ENCODE measurements around the gene KMT5C.

The KMT5C gene

DNA sequence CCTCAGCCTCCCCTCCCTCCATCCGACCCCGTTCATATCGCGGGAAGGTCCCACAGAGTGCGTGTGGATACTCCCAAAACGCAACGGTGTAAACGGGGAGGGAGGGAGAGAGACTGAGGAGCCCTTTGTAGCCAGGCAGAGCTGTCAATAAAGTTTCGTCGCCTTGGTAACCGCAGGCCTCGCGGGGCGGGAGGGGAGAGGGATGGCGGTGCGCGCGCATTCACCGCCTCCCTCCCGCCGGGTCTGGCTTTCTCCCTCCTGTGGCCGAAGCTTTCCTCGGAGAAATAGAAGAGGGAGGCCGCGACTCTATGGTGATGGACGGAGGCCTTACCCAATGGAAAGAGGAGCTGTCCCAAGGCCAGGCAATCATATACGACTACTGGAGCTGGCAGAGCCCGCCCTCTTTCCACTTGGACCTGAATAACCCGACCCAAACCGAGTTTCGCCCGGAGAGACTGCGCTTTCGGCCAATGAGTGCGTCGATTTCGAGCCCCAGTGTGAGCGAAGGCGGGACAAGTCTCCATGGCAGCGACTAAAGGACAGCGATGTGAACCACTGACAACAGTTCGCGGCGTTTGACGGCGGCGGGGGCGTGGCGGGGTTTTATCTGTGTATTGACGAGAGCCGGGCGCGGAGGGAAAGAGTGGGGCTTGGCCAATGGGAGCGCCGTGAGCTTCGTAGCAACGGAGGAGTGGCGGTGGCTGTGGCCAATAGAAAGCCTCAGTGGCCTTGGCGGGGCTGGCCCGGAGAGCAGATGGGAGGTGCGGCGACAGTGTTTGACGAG is at the start of gene KMT5C:
TSS of gene KMT5C (plus strand) at position 772 of the 784 bp plus-strand sequence. CDS start 2,061 bp downstream, outside the sequence.
- H3K36me3 ChIP-seq (ENCODE audit: control insufficient read depth in 5 of 5, insufficient read depth in 5 of 5, low read length in 5 of 5), result peaks cover 0 to 22% (median 15%) of the 10 kb centered on the region in 5 donors
- H3K4me1 ChIP-seq (ENCODE audit: control insufficient read depth in 5 of 5, insufficient read depth in 5 of 5, low read length in 5 of 5), result peaks cover 9 to 28% (median 22%) of the 10 kb centered on the region in 5 donors
- H3K4me3 ChIP-seq (ENCODE audit: low read depth in 1 of 5, low read length in 5 of 5), result peak within 1 kb of the TSS; percentile 71 to 95 (median 77)
- H3K27ac ChIP-seq (ENCODE audit: low read depth, low read length), result peak within 1 kb of the TSS; percentile 84
- H3K9ac ChIP-seq (ENCODE audit: low read length in 5 of 5), result peak within 1 kb of the TSS in 4 of 5 donors; percentile 86 to 93 (median 90)
- no peaks in the 10 kb centered on the region for H3K9me3 ChIP-seq (ENCODE audit: control insufficient read depth in 5 of 5, low read length in 5 of 5)
- H3K27me3 ChIP-seq (ENCODE audit: control insufficient read depth in 5 of 5, insufficient read depth in 4 of 5, low read length in 5 of 5), result no peaks in the 10 kb centered on the region

DNA sequence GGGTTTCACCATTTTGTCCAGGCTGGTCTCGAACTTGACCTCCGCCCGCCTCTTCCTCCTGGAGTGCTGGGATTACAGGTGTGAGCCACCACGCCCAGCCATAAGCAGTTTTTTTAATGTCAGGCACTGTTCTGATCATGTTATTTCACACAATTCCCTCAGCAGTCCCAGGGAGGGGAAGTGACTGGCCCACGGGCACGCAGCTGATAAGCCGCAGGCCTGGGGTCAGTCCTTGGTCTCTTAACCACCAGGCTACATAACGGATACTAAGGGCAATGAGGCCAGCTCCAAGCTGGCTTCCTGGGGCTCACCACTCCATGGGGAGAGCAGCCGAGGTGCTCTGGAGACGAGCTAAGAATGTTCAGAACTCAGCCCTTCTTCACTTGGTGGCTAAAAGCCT is 42.4 kb upstream of the KMT5C start:
- peak overlapping the region in 1 of 5 donors; percentile 30 for H3K9ac ChIP-seq (ENCODE audit: low read length in 5 of 5)
- H3K36me3 ChIP-seq (ENCODE audit: control insufficient read depth in 5 of 5, insufficient read depth in 5 of 5, low read length in 5 of 5), result no peaks in the 10 kb centered on the region
- H3K9me3 ChIP-seq (ENCODE audit: control insufficient read depth in 5 of 5, low read length in 5 of 5), result no peaks in the 10 kb centered on the region
- H3K4me1 ChIP-seq (ENCODE audit: control insufficient read depth in 5 of 5, insufficient read depth in 5 of 5, low read length in 5 of 5), result peaks cover 0 to 11% (median 9%) of the 10 kb centered on the region in 5 donors
- H3K27me3 ChIP-seq (ENCODE audit: control insufficient read depth in 5 of 5, insufficient read depth in 4 of 5, low read length in 5 of 5), result peaks cover 0 to 6% (median 0%) of the 10 kb centered on the region in 5 donors
- no peak overlapping the region for H3K27ac ChIP-seq (ENCODE audit: low read depth, low read length)
- H3K4me3 ChIP-seq (ENCODE audit: low read depth in 1 of 5, low read length in 5 of 5), result no peak overlapping the region

DNA sequence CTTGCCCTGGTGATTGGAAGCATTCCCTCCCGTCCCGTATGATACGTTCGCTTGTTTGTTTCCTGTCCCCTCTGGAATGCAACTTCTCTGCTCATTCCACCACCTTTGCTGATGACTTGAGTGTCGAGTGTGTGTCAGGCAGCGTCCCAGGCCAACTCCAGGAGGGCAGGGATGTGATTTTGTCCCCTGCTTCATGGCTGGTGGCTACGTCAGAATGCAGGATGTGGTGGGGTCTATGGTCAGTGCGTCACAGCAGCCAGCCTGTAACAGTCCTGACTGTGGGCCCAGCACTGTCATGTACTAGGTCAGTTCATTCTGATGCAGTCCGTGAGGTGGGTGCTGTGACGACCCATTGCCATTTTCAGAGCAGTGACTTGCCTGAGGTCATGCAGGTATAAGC is 39.7 kb upstream of the KMT5C start:
- no peak overlapping the region for H3K27ac ChIP-seq (ENCODE audit: low read depth, low read length)
- no peaks in the 10 kb centered on the region for H3K9me3 ChIP-seq (ENCODE audit: control insufficient read depth in 5 of 5, low read length in 5 of 5)
- no peak overlapping the region for H3K9ac ChIP-seq (ENCODE audit: low read length in 5 of 5)
- no peaks in the 10 kb centered on the region for H3K36me3 ChIP-seq (ENCODE audit: control insufficient read depth in 5 of 5, insufficient read depth in 5 of 5, low read length in 5 of 5)
- peaks cover 0 to 11% (median 9%) of the 10 kb centered on the region in 5 donors for H3K4me1 ChIP-seq (ENCODE audit: control insufficient read depth in 5 of 5, insufficient read depth in 5 of 5, low read length in 5 of 5)
- no peak overlapping the region for H3K4me3 ChIP-seq (ENCODE audit: low read depth in 1 of 5, low read length in 5 of 5)
- H3K27me3 ChIP-seq (ENCODE audit: control insufficient read depth in 5 of 5, insufficient read depth in 4 of 5, low read length in 5 of 5), result peaks cover 0 to 6% (median 0%) of the 10 kb centered on the region in 5 donors

DNA sequence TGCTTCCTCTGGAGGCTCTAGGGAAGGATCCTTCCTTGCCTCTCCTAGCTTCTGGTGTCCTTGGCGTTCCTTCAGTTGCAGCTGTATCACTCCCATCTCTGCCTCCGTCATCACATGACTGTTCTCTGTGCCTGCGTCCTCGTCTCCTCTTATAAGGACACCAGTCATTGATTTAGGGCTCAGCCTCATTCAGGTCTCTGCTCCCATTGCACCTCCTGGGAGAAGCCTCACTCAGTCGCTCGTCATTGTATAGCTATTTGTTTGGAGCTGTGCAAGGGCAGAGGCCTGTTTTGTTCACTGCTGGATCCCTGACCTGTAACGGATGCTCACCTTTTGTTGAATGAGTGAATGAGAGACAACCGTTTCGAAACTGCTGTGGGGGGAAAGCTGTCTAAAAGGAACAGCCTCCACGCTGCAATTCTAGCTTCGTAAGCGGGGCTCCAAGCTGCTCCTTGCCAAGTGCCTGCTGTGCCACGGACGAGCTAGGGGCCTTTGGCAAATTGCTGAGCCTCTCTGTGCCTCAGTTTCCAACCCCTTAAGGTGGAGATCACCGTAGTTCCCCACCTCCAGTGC is 38.7 kb upstream of the KMT5C start:
- Histone ChIP-seq H3K9me3 (ENCODE audit: control insufficient read depth in 5 of 5, low read length in 5 of 5) (no peaks in the 10 kb centered on the region), H3K36me3 (ENCODE audit: control insufficient read depth in 5 of 5, insufficient read depth in 5 of 5, low read length in 5 of 5) (no peaks in the 10 kb centered on the region), H3K27ac (ENCODE audit: low read depth, low read length) (no peak overlapping the region), H3K27me3 (ENCODE audit: control insufficient read depth in 5 of 5, insufficient read depth in 4 of 5, low read length in 5 of 5) (peaks cover 0 to 6% (median 0%) of the 10 kb centered on the region in 5 donors), H3K4me3 (ENCODE audit: low read depth in 1 of 5, low read length in 5 of 5) (peak overlapping the region in 1 of 5 donors; percentile 50), H3K9ac (ENCODE audit: low read length in 5 of 5) (no peak overlapping the region), H3K4me1 (ENCODE audit: control insufficient read depth in 5 of 5, insufficient read depth in 5 of 5, low read length in 5 of 5) (peaks cover 0 to 11% (median 9%) of the 10 kb centered on the region in 5 donors)

DNA sequence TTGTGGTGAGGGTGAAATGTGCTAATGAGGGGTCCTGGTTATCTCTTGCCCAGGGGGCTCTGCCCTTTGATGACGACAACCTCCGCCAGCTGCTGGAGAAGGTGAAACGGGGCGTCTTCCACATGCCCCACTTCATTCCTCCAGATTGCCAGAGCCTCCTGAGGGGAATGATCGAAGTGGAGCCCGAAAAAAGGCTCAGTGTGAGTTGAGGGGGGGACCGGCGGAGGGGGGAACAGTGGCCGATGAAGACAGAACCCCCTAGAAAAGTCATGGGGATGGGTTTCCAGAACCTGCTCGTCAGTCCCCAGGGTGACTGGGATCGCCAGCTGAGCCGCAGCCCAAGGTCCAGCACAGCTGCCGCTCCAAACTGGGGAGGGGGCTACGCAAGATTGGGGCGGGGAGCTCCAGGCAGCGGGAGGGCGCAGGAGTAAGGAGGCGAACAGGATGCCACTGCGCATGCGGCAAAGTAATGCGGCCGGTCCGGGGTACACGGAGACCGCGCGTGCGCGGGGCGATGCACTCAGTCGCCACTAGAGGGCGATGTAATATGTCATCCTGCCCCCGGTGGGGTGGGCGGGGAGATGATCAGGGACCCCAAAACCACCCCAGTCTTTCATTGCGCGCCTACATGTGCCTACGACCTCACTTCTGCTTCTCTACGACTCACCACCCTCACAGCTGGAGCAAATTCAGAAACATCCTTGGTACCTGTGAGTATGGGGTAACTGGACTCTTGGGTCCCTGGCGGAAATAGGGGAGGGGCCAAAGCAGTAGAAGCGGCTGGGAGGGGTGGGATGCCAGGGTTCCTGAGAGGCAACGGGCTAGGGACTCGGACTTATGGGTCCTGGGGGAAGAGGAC is 38.0 kb upstream of the KMT5C start:
- Histone ChIP-seq H3K9ac (ENCODE audit: low read length in 5 of 5) (peak overlapping the region in 2 of 5 donors; percentile 39 to 63), H3K4me3 (ENCODE audit: low read depth in 1 of 5, low read length in 5 of 5) (peak overlapping the region; percentile 47 to 61 (median 53)), H3K9me3 (ENCODE audit: control insufficient read depth in 5 of 5, low read length in 5 of 5) (no peaks in the 10 kb centered on the region), H3K36me3 (ENCODE audit: control insufficient read depth in 5 of 5, insufficient read depth in 5 of 5, low read length in 5 of 5) (no peaks in the 10 kb centered on the region), H3K27ac (ENCODE audit: low read depth, low read length) (no peak overlapping the region), H3K4me1 (ENCODE audit: control insufficient read depth in 5 of 5, insufficient read depth in 5 of 5, low read length in 5 of 5) (peaks cover 0 to 11% (median 9%) of the 10 kb centered on the region in 5 donors), H3K27me3 (ENCODE audit: control insufficient read depth in 5 of 5, insufficient read depth in 4 of 5, low read length in 5 of 5) (peaks cover 0 to 6% (median 0%) of the 10 kb centered on the region in 5 donors)

DNA sequence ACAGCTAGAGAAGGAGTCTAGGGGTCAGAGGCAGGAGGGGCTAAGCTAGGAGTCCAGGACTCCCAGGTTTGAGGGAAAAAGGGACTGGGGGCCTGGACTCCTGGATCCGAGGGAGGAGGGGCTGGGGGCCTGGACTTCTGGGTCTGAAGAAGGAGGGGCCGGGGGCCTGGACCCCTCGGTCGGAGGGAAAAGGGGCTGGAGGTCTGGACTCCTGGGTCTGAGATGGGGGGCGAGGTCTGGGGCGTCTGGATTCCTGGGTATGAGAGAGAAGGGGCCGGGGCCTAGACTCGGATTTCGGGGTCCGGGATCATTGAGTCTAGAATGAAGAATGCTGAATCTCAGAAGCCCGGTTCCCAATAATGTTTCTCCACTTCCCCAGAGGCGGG is 37.4 kb upstream of the KMT5C start:
- Histone ChIP-seq H3K4me1 (ENCODE audit: control insufficient read depth in 5 of 5, insufficient read depth in 5 of 5, low read length in 5 of 5) (peaks cover 0 to 11% (median 9%) of the 10 kb centered on the region in 5 donors), H3K27me3 (ENCODE audit: control insufficient read depth in 5 of 5, insufficient read depth in 4 of 5, low read length in 5 of 5) (peaks cover 0 to 6% (median 0%) of the 10 kb centered on the region in 5 donors), H3K9me3 (ENCODE audit: control insufficient read depth in 5 of 5, low read length in 5 of 5) (no peaks in the 10 kb centered on the region), H3K9ac (ENCODE audit: low read length in 5 of 5) (no peak overlapping the region), H3K4me3 (ENCODE audit: low read depth in 1 of 5, low read length in 5 of 5) (peak overlapping the region in 3 of 5 donors; percentile 47 to 53 (median 48)), H3K36me3 (ENCODE audit: control insufficient read depth in 5 of 5, insufficient read depth in 5 of 5, low read length in 5 of 5) (no peaks in the 10 kb centered on the region), H3K27ac (ENCODE audit: low read depth, low read length) (no peak overlapping the region)

DNA sequence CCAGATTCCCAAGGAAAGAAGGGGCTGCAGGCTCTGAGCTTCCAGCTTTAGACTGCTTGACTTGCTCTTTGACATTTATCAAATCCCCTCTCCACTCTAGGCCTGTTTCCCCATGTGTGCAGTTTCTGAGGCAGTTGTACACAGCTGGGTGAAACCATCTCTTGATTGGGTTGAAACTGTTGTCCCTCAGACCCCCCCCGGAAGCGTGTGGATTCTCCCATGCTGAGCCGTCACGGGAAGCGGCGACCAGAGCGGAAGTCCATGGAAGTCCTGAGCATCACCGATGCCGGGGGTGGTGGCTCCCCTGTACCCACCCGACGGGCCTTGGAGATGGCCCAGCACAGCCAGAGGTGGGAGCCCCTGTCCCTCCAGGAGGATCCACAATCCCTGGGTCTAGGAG is 36.2 kb upstream of the KMT5C start:
- H3K4me1 ChIP-seq (ENCODE audit: control insufficient read depth in 5 of 5, insufficient read depth in 5 of 5, low read length in 5 of 5), result peaks cover 0 to 11% (median 9%) of the 10 kb centered on the region in 5 donors
- H3K9ac ChIP-seq (ENCODE audit: low read length in 5 of 5), result no peak overlapping the region
- no peaks in the 10 kb centered on the region for H3K9me3 ChIP-seq (ENCODE audit: control insufficient read depth in 5 of 5, low read length in 5 of 5)
- H3K27me3 ChIP-seq (ENCODE audit: control insufficient read depth in 5 of 5, insufficient read depth in 4 of 5, low read length in 5 of 5), result peaks cover 0 to 6% (median 0%) of the 10 kb centered on the region in 5 donors
- H3K27ac ChIP-seq (ENCODE audit: low read depth, low read length), result no peak overlapping the region
- H3K36me3 ChIP-seq (ENCODE audit: control insufficient read depth in 5 of 5, insufficient read depth in 5 of 5, low read length in 5 of 5), result no peaks in the 10 kb centered on the region
- no peak overlapping the region for H3K4me3 ChIP-seq (ENCODE audit: low read depth in 1 of 5, low read length in 5 of 5)

DNA sequence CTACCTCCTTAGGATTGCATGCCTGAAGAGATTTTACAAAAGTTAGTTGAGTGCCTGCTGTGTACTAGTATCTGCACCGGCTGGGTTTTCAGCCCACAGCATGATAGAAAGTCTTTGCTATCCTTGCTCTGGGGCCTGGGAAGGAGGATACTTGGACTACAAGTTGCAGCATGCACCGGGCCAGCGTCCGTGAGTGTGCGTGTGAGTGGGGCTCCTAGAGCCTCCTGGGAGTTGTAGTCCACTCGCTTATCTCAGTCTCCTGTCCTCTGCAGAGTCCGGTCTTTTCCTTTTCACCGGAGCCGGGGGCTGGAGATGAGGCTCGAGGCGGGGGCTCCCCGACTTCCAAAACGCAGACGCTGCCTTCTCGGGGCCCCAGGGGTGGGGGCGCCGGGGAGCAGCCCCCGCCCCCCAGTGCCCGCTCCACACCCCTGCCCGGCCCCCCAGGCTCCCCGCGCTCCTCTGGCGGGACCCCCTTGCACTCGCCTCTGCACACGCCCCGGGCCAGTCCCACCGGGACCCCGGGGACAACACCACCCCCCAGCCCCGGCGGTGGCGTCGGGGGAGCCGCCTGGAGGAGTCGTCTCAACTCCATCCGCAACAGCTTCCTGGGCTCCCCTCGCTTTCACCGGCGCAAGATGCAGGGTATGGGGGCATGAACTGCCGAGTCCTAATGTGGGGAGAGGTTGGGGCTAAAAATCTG is 35.2 kb upstream of the KMT5C start:
- Histone ChIP-seq H3K27me3 (ENCODE audit: control insufficient read depth in 5 of 5, insufficient read depth in 4 of 5, low read length in 5 of 5) (peaks cover 0 to 6% (median 0%) of the 10 kb centered on the region in 5 donors), H3K9me3 (ENCODE audit: control insufficient read depth in 5 of 5, low read length in 5 of 5) (peaks cover 0 to 3% (median 0%) of the 10 kb centered on the region in 5 donors), H3K9ac (ENCODE audit: low read length in 5 of 5) (no peak overlapping the region), H3K27ac (ENCODE audit: low read depth, low read length) (no peak overlapping the region), H3K4me3 (ENCODE audit: low read depth in 1 of 5, low read length in 5 of 5) (no peak overlapping the region), H3K4me1 (ENCODE audit: control insufficient read depth in 5 of 5, insufficient read depth in 5 of 5, low read length in 5 of 5) (peaks cover 2 to 11% (median 9%) of the 10 kb centered on the region in 5 donors), H3K36me3 (ENCODE audit: control insufficient read depth in 5 of 5, insufficient read depth in 5 of 5, low read length in 5 of 5) (no peaks in the 10 kb centered on the region)

DNA sequence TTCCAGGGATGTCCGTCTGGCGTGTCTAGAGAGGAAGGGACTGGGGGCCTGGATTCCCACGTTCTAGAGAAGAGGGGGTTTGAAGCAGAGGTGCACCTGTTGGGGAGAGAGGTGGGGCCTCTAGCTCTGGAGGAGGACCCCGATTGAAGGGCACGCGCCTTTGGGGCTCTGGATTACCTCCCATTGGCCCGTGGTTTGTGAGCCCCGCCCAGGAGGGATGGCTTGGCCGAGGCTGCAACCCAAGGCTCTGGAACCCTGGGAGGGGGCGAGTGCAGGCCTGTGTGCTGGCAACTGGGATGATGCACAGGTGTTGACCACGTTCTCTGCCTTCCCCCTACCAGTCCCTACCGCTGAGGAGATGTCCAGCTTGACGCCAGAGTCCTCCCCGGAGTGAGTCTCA is 34.7 kb upstream of the KMT5C start:
- Histone ChIP-seq H3K27ac (ENCODE audit: low read depth, low read length) (no peak overlapping the region), H3K9me3 (ENCODE audit: control insufficient read depth in 5 of 5, low read length in 5 of 5) (peaks cover 0 to 4% (median 0%) of the 10 kb centered on the region in 5 donors), H3K27me3 (ENCODE audit: control insufficient read depth in 5 of 5, insufficient read depth in 4 of 5, low read length in 5 of 5) (peaks cover 0 to 3% (median 0%) of the 10 kb centered on the region in 5 donors), H3K36me3 (ENCODE audit: control insufficient read depth in 5 of 5, insufficient read depth in 5 of 5, low read length in 5 of 5) (no peaks in the 10 kb centered on the region), H3K9ac (ENCODE audit: low read length in 5 of 5) (no peak overlapping the region), H3K4me1 (ENCODE audit: control insufficient read depth in 5 of 5, insufficient read depth in 5 of 5, low read length in 5 of 5) (peaks cover 2 to 11% (median 9%) of the 10 kb centered on the region in 5 donors), H3K4me3 (ENCODE audit: low read depth in 1 of 5, low read length in 5 of 5) (no peak overlapping the region)

Measured in subcutaneous abdominal adipose tissue (tissue), 5 donors.